A549 (cell line): ENCODE measurements around the gene PLD5. TPM values are rescaled to one million over a fixed set of nuclear protein-coding genes. Genes with fewer than 3 reads are reported as not detected.

Experiments used
- ATAC-seq, 2 experiments: fragments of 200-7000 bp in 1 of 2; fragments of >200 bp in 1 of 2; cut with Nextera tagmentation in 1 of 2; cut with Tn5 transposase in 1 of 2; 3 replicates each; pipeline versions ENCODE4 v1.8.0 to v1.9.1; 2018 to 2020; ENCODE audit warnings: mild to moderate bottlenecking in 1 of 2, moderate library complexity in 1 of 2
- CTCF ChIA-PET: fragments of 300-600 bp; sonication (Branson Sonifier 250); formaldehyde crosslinking; extraction: SDS; loops from one replicate; lab custom pipeline; 2021; ENCODE audit warnings: antibody characterized with exemption, inconsistent platforms; lab: Yijun Ruan, JAX
- POLR2A ChIA-PET: fragments of 350-600 bp; formaldehyde crosslinking; extraction: SDS; loops from one replicate; lab custom pipeline; 2021; ENCODE audit warnings: antibody characterized with exemption, inconsistent platforms; lab: Yijun Ruan, JAX
- DNase-seq, 2 experiments: peaks; one replicate each; pipeline versions ENCODE4 v3.0.0 to v3.0.0-alpha.2; 2011 to 2016; ENCODE audit warnings: low read depth in 1 of 2, low spot score in 1 of 2
- FAIRE-seq: peaks from 2 replicates; lab custom pipeline; 2011; peaks lifted over from hg19 to GRCh38; lab: Jason Lieb, UNC
- H3K27ac ChIP-seq, 2 experiments: fragments of >200 bp; sonication (Bioruptor Twin); formaldehyde crosslinking; 3 replicates each; pipeline ENCODE4 v1.5.1; 2016 to 2017
- H3K4me1 ChIP-seq: fragments of >200 bp; sonication (Bioruptor Twin); formaldehyde crosslinking; 3 replicates; pipeline ENCODE4 v1.6.1; 2016
- H3K4me2 ChIP-seq: fragments of >200 bp; sonication (Bioruptor Twin); formaldehyde crosslinking; 3 replicates; pipeline ENCODE4 v1.6.1; 2016
- H3K4me3 ChIP-seq: fragments of >200 bp; sonication (Bioruptor Twin); formaldehyde crosslinking; 3 replicates; pipeline ENCODE4 v1.5.1; 2016
- H3K9me3 ChIP-seq: fragments of >200 bp; sonication (Bioruptor Twin); formaldehyde crosslinking; 3 replicates; pipeline ENCODE4 v1.6.1; 2016
- BHLHE40 ChIP-seq: IDR thresholded peaks from 2 replicates; pipeline ENCODE4 v1.6.1; 2012; ENCODE audit warnings: low read depth, low read length, inconsistent platforms
- CBX2 ChIP-seq: fragments of 200-600 bp; sonication (generic); IDR thresholded peaks from 2 replicates; pipeline ENCODE4 v1.6.1; 2016; ENCODE audit warnings: low read depth, mild to moderate bottlenecking, borderline replicate concordance
- CBX8 ChIP-seq: fragments of 200-600 bp; sonication (generic); IDR thresholded peaks from 2 replicates; pipeline ENCODE4 v1.6.1; 2016
- FOSL2 ChIP-seq, 2 experiments: fragments of 450-650 bp in 1 of 2; fragments of >200 bp in 1 of 2; sonication (Bioruptor Twin) in 1 of 2; formaldehyde crosslinking; IDR thresholded peaks; 2 replicates each; pipeline versions ENCODE4 v1.5.0 to v1.6.1; 2016 to 2020; ENCODE audit warnings: mild to moderate bottlenecking in 1 of 2, moderate library complexity in 1 of 2
- HDAC2 ChIP-seq: fragments of 200-600 bp; sonication (generic); IDR thresholded peaks from 2 replicates; pipeline ENCODE4 v1.6.1; 2016
- HOXB13 ChIP-seq: fragments of 250-450 bp; sonication (Bioruptor Pico); IDR thresholded peaks from 2 replicates; pipeline ENCODE4 v1.5.0; 2020; ENCODE audit warnings: low read depth, mild to moderate bottlenecking, moderate library complexity
- HOXB5 ChIP-seq: fragments of 250-450 bp; sonication (Bioruptor Pico); IDR thresholded peaks from 2 replicates; pipeline ENCODE4 v1.5.0; 2020; ENCODE audit warnings: mild to moderate bottlenecking, moderate library complexity
- MAFK ChIP-seq: fragments of 450-650 bp; IDR thresholded peaks from 2 replicates; pipeline ENCODE4 v1.6.1; 2014; ENCODE audit not compliant: partially characterized antibody
- MAZ ChIP-seq: fragments of 150-350 bp; IDR thresholded peaks from 2 replicates; pipeline ENCODE4 v1.6.1; 2014; ENCODE audit warnings: antibody characterized with exemption, low read depth, low read length, borderline replicate concordance
- NR3C1 ChIP-seq: fragments of >200 bp; sonication (Bioruptor Twin); formaldehyde crosslinking; IDR thresholded peaks from 3 replicates; pipeline ENCODE4 v1.6.1; 2017
- RARB ChIP-seq: fragments of 250-450 bp; sonication (Bioruptor Pico); IDR thresholded peaks from 2 replicates; pipeline ENCODE4 v1.8.0; 2021; ENCODE audit warnings: mild to moderate bottlenecking, moderate library complexity
- RCOR1 ChIP-seq: fragments of 150-350 bp; IDR thresholded peaks from 2 replicates; pipeline ENCODE4 v1.6.1; 2014; ENCODE audit warnings: antibody characterized with exemption, low read length, low read depth
- TFCP2L1 ChIP-seq: fragments of 250-450 bp; sonication (Bioruptor Pico); IDR thresholded peaks from 2 replicates; pipeline ENCODE4 v1.5.0; 2021; ENCODE audit warnings: mild to moderate bottlenecking
- TP53 ChIP-seq: fragments of 250-450 bp; sonication (Bioruptor Pico); IDR thresholded peaks from 2 replicates; pipeline ENCODE4 v1.5.0; 2021; ENCODE audit warnings: mild to moderate bottlenecking, moderate library complexity
- WGBS: methylation state at CpG from one replicate; pipeline ENCODE4 v1.1.6; 2017; ENCODE audit errors: missing lambda C conversion rate; 5-methylcytosine and 5-hydroxymethylcytosine counted together
- polyA plus RNA-seq, 4 experiments: library from polyadenylated mRNA; depleted of rRNA in 3 of 4; stranded (reverse); fragments of >200 nt; fragmentation: RNase III in 1 of 4; extraction: RNeasy Plus Mini Kit Qiagen cat#74134 plus additional on column Dnase treatment in 1 of 4; gene quantifications; 2 replicates in 3 of 4; 3 replicates in 1 of 4; pipeline ENCODE4 v1.2.3, GENCODE V29; 2011 to 2017
- TF ChIP-seq, protein P1 (sequence below): fragments of 200-600 bp; sonication (generic); IDR thresholded peaks from 2 replicates; pipeline ENCODE4 v1.6.1; 2016; ENCODE audit warnings: antibody characterized with exemption, mild to moderate bottlenecking, moderate library complexity
- TF ChIP-seq, protein P2 (sequence below): fragments of >200 bp; sonication (Bioruptor Twin); formaldehyde crosslinking; IDR thresholded peaks from 3 replicates; pipeline ENCODE4 v1.5.1; 2016
- TF ChIP-seq, protein P3 (sequence below): fragments of 250-450 bp; sonication (Bioruptor Pico); IDR thresholded peaks from 2 replicates; pipeline ENCODE4 v1.5.0; 2020; ENCODE audit warnings: low read depth, mild to moderate bottlenecking, moderate library complexity
- TF ChIP-seq, protein P4 (sequence below): fragments of >200 bp; sonication (Bioruptor Twin); formaldehyde crosslinking; IDR thresholded peaks from 2 replicates; pipeline ENCODE4 v1.6.1; 2016

Gene PLD5
- polyA plus RNA-seq, 2 of the 4 experiments (the other 2 are of a cell fraction) = 1.5 to 1.7 TPM

DNA sequence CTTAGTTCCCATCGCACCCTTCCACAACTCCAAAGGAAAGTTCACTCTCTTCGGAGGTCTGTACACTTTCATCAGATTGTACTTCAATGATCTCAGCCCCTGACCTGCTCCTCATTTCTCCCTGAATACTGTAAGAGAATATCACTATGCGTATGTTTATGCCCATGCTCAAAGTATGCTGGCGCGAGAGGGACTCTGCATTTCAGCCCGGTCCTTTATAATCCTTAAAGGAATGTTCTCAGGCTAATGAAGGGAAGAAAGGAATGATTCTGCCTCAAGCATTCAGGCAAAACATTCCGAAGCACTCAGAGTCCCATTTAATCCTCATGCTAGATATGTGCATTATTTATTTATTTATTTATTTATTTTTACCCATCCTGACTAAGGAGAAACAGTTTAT lies 76.8 kb downstream of the PLD5 start:
- ChIA-PET CTCF (interaction anchor here (0.6 to 5.8 kb wide), 2 partner anchors 8 to 43 kb away, joined by 3 to 20 read pairs; no protein-coding TSS in a partner anchor), POLR2A (no interaction called here)
- H3K4me2 ChIP-seq = no peak overlapping the region
- TF ChIP-seq FOSL2 (IDR thresholded peaks at IDR 0.05) = no peak
- TF ChIP-seq FOSL2 (CRISPR knock-in tag; IDR thresholded peaks at IDR 0.05) = no peak
- TF ChIP-seq HOXB5 (CRISPR knock-in tag) = no peak
- TF ChIP-seq HOXB13 (CRISPR knock-in tag) = no peak
- TF ChIP-seq TFCP2L1 (CRISPR knock-in tag) = no peak
- TF ChIP-seq, all 56 proteins: peak for 0
- no peak for FAIRE-seq
- no peak overlapping the region for H3K27ac ChIP-seq
- H3K9me3 ChIP-seq = no peaks in the 10 kb centered on the region
- WGBS = 88% methylated on average over 7 of the region's 7 CpGs
- H3K4me3 ChIP-seq = no peak overlapping the region
- ATAC-seq = no peak
- no peaks in the 10 kb centered on the region for H3K4me1 ChIP-seq
- DNase-seq = no peak

DNA sequence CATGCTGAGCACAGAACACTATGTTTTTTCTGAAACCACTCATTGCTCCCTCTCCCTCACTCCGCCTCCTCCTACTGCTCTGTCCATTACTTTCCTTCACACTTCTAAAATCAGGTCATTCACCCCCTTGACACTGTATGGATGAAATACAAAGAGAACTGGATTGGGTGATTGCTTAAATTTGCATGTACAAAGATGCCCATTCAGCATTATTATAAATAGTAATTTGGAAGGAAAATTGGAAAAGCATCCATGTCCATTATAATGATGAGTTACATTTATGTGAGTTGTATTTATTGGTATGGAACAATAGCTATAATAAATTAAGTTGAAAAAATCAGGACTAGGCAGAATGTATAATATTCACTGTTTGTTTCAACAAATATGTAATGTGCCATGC lies 83.7 kb downstream of the PLD5 start:
- WGBS = 81% methylated on average over 1 of the region's 1 CpG
- ATAC-seq = no peak
- no peak overlapping the region for H3K4me2 ChIP-seq
- POLR2A ChIA-PET = no interaction called here
- H3K4me1 ChIP-seq = 0 out of 3 replicates have a peak, but pooled peaks cover 3% of the 10 kb centered on the region
- TF ChIP-seq, protein P1, sequence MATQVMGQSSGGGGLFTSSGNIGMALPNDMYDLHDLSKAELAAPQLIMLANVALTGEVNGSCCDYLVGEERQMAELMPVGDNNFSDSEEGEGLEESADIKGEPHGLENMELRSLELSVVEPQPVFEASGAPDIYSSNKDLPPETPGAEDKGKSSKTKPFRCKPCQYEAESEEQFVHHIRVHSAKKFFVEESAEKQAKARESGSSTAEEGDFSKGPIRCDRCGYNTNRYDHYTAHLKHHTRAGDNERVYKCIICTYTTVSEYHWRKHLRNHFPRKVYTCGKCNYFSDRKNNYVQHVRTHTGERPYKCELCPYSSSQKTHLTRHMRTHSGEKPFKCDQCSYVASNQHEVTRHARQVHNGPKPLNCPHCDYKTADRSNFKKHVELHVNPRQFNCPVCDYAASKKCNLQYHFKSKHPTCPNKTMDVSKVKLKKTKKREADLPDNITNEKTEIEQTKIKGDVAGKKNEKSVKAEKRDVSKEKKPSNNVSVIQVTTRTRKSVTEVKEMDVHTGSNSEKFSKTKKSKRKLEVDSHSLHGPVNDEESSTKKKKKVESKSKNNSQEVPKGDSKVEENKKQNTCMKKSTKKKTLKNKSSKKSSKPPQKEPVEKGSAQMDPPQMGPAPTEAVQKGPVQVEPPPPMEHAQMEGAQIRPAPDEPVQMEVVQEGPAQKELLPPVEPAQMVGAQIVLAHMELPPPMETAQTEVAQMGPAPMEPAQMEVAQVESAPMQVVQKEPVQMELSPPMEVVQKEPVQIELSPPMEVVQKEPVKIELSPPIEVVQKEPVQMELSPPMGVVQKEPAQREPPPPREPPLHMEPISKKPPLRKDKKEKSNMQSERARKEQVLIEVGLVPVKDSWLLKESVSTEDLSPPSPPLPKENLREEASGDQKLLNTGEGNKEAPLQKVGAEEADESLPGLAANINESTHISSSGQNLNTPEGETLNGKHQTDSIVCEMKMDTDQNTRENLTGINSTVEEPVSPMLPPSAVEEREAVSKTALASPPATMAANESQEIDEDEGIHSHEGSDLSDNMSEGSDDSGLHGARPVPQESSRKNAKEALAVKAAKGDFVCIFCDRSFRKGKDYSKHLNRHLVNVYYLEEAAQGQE = no peak
- TF ChIP-seq MAFK = peak; percentile 79
- TF ChIP-seq, all 56 proteins: peak for 1
- DNase-seq = no peak
- Histone ChIP-seq H3K27ac (no peak overlapping the region), H3K9me3 (no peaks in the 10 kb centered on the region), H3K4me3 (no peak overlapping the region)
- FAIRE-seq = no peak
- CTCF ChIA-PET = interaction anchor here (0.6 to 1.0 kb wide), 3 partner anchors 13 to 1046 kb away, joined by 3 to 5 read pairs (median 4); no protein-coding TSS in a partner anchor

DNA sequence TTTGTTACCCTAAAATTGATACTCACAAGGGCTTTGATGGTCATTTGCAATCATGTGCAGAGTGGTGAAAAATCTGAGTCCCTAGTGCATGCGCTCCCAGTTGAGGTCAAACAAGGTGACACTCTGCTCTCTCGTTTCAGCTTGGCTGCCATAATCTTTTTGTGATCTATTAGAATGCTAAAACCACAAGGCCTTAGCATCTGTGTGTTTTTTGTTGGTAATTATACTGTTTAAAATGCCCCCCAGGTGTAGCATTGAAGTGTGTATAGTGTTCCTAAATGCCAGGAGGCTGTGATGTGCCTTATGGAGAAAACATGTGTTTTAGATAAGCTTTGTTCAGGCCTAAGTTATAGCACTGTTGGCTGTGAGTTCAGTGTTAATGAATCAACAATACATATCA lies 89.3 kb downstream of the PLD5 start:
- H3K4me1 ChIP-seq = 0 out of 3 replicates have a peak, but pooled peaks cover 3% of the 10 kb centered on the region
- H3K27ac ChIP-seq = no peak overlapping the region
- H3K4me3 ChIP-seq = no peak overlapping the region
- no peak for FAIRE-seq
- no peak for TF ChIP-seq RCOR1
- no peak for TF ChIP-seq HDAC2
- no peak for TF ChIP-seq TFCP2L1 (CRISPR knock-in tag)
- no peak for TF ChIP-seq CBX8
- POLR2A ChIA-PET = no interaction called here
- no peak overlapping the region for H3K4me2 ChIP-seq
- CTCF ChIA-PET = interaction anchor here (0.9 kb wide), 1 partner anchor 19 kb away, joined by 3 read pairs; no protein-coding TSS in a partner anchor
- no peak for DNase-seq
- H3K9me3 ChIP-seq = no peaks in the 10 kb centered on the region
- 68% methylated on average over 2 of the region's 2 CpGs for WGBS
- no peak for ATAC-seq

DNA sequence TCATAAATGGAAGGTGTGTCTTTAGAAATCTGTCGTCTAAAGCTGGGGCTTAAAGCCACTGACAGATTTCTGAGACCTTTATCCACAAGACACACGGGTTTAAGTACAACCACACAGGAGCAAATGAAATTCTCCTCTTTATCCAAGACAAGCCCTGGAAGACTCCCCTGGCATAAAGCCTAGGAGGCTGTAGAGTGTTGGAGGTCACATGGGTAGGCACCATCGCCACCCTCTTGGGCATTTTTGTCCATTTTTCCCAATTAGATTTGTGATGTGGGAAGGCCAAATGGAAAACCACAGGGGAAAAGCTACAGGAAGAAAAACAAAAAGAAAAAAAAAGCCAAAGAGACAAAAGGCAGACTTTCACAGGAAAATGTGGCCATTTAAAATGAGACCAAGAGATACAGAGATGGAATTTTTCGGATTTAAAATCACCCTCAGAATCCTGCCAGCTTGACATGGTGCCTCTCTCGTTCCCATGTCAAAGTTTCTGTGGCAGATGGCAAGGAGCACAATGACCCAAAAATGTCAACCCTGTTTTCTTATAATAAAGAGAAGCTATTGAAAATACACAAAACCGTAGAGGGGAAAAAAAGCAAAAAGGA lies 91.9 kb downstream of the PLD5 start:
- WGBS = 40% methylated on average over 6 of the region's 6 CpGs
- DNase-seq (no peak), ATAC-seq (no peak), FAIRE-seq (no peak)
- Histone ChIP-seq H3K9me3 (no peaks in the 10 kb centered on the region), H3K27ac (no peak overlapping the region), H3K4me1 (0 out of 3 replicates have a peak, but pooled peaks cover 3% of the 10 kb centered on the region), H3K4me2 (no peak overlapping the region), H3K4me3 (no peak overlapping the region)
- ChIA-PET CTCF (interaction anchor here (2.4 kb wide), 1 partner anchor 22 kb away, joined by 6 read pairs; no protein-coding TSS in a partner anchor), POLR2A (no interaction called here)
- TF ChIP-seq FOSL2 (IDR thresholded peaks at IDR 0.05) = no peak
- TF ChIP-seq FOSL2 (CRISPR knock-in tag; IDR thresholded peaks at IDR 0.05) = no peak
- no peak for TF ChIP-seq RARB (CRISPR knock-in tag)

DNA sequence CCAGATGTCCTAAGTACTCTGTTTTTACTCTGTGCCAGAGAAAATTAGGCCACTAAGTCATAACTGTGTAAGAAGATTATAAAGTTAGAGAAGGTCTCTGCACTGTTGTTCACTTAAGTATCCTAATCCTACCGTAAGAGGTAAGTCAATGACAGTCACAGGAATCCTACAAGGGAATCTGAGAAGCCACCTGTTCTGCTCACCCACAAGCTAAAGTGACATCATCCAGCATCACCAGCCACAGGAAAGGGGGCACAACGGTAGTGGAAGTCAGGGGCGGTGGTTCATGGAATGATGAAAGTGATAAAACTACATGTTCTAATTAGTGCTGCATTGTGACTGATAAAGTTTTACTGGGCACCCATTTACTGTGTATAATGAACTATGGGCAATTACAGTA lies 92.7 kb downstream of the PLD5 start:
- H3K4me1 ChIP-seq = 0 out of 3 replicates have a peak, but pooled peaks cover 3% of the 10 kb centered on the region
- no peak for DNase-seq
- peak; percentile 46 for FAIRE-seq
- H3K9me3 ChIP-seq = no peaks in the 10 kb centered on the region
- no peak overlapping the region for H3K27ac ChIP-seq
- ATAC-seq = no peak
- no peak overlapping the region for H3K4me3 ChIP-seq
- WGBS = 62% methylated on average over 3 of the region's 3 CpGs
- H3K4me2 ChIP-seq = no peak overlapping the region
- ChIA-PET CTCF (interaction anchor here (2.4 kb wide), 1 partner anchor 23 kb away, joined by 6 read pairs; no protein-coding TSS in a partner anchor), POLR2A (no interaction called here)
- TF ChIP-seq, protein P2, sequence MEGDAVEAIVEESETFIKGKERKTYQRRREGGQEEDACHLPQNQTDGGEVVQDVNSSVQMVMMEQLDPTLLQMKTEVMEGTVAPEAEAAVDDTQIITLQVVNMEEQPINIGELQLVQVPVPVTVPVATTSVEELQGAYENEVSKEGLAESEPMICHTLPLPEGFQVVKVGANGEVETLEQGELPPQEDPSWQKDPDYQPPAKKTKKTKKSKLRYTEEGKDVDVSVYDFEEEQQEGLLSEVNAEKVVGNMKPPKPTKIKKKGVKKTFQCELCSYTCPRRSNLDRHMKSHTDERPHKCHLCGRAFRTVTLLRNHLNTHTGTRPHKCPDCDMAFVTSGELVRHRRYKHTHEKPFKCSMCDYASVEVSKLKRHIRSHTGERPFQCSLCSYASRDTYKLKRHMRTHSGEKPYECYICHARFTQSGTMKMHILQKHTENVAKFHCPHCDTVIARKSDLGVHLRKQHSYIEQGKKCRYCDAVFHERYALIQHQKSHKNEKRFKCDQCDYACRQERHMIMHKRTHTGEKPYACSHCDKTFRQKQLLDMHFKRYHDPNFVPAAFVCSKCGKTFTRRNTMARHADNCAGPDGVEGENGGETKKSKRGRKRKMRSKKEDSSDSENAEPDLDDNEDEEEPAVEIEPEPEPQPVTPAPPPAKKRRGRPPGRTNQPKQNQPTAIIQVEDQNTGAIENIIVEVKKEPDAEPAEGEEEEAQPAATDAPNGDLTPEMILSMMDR = no peak
- TF ChIP-seq FOSL2 (IDR thresholded peaks at IDR 0.05) (no peak), FOSL2 (CRISPR knock-in tag; IDR thresholded peaks at IDR 0.05) (no peak), CBX2 (no peak), TFCP2L1 (CRISPR knock-in tag) (no peak), RCOR1 (no peak), BHLHE40 (no peak), TP53 (CRISPR knock-in tag) (no peak), NR3C1 (no peak), MAZ (no peak)
- TF ChIP-seq, protein P3, sequence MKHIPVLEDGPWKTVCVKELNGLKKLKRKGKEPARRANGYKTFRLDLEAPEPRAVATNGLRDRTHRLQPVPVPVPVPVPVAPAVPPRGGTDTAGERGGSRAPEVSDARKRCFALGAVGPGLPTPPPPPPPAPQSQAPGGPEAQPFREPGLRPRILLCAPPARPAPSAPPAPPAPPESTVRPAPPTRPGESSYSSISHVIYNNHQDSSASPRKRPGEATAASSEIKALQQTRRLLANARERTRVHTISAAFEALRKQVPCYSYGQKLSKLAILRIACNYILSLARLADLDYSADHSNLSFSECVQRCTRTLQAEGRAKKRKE (CRISPR knock-in tag) = no peak
- TF ChIP-seq, protein P4, sequence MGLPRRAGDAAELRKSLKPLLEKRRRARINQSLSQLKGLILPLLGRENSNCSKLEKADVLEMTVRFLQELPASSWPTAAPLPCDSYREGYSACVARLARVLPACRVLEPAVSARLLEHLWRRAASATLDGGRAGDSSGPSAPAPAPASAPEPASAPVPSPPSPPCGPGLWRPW = no peak
